Stimulated activated CD4-positive, alpha-beta T cell treated with anti-CD3 and anti-CD28 coated beads, Interleukin-1b, Interleukin-23, amount 100 ng/mL, for 24 hours (primary cell): ENCODE data around the gene MAL.

Source experiments
- DNase-seq, 4 experiments: peaks; one replicate each; pipeline ENCODE4 v3.0.0-alpha.2; 2020; ENCODE audit warnings: low read depth in 4 of 4, low spot score in 1 of 4

Gene MAL

GRCh38 chr2:95025406-95026319, at the start of gene MAL:
TSS of gene MAL (plus strand) at chr2:95025708. CDS start at chr2:95025793, 85 bp downstream.
- peak; percentile 23 to 57 (median 43) for DNase-seq

GRCh38 chr2:94977826-94978225, 47.7 kb upstream of the MAL start:
- no peak for DNase-seq

GRCh38 chr2:94978917-94979316, 46.6 kb upstream of the MAL start:
- DNase-seq: no peak

GRCh38 chr2:94979406-94980375, 45.8 kb upstream of the MAL start:
- no peak for DNase-seq

- no peak for DNase-seq
These were observed 45.1 kb upstream of the MAL start for GRCh38 chr2:94980406-94980805.

GRCh38 chr2:94982156-94982555, 43.4 kb upstream of the MAL start:
- no peak for DNase-seq

- no peak for DNase-seq
These were observed 42.8 kb upstream of the MAL start for GRCh38 chr2:94982675-94983074.

- DNase-seq: no peak
These were observed 40.4 kb upstream of the MAL start for GRCh38 chr2:94984964-94985575.

GRCh38 chr2:94985636-94986035, 39.9 kb upstream of the MAL start:
- DNase-seq: no peak

GRCh38 chr2:94986392-94986963, 39.0 kb upstream of the MAL start:
- DNase-seq: peak in 2 of 4 experiments; percentile 4 to 15

GRCh38 chr2:94987074-94988020, 38.2 kb upstream of the MAL start:
- DNase-seq: no peak

GRCh38 chr2:94990956-94991355, 34.6 kb upstream of the MAL start:
- DNase-seq: no peak

- no peak for DNase-seq
These were observed 33.1 kb upstream of the MAL start for GRCh38 chr2:94992360-94992759.

- DNase-seq: no peak
These were observed 32.1 kb upstream of the MAL start for GRCh38 chr2:94993176-94994062.

GRCh38 chr2:94994063-94994913, 31.2 kb upstream of the MAL start:
- no peak for DNase-seq

GRCh38 chr2:94994914-94995552, 30.5 kb upstream of the MAL start:
- DNase-seq: no peak

- DNase-seq: no peak
These were observed 29.8 kb upstream of the MAL start for GRCh38 chr2:94995553-94996304.
